Tibial nerve (tissue), 4 donors: Measurements from ENCODE around the gene ABLIM2. TPM values are rescaled to one million over a fixed set of nuclear protein-coding genes. Genes with fewer than 3 reads are reported as not detected.

ENCODE experiments used
- DNase-seq, 2 donors: peaks; one replicate each; pipeline ENCODE4 v3.0.0-alpha.2; 2019; ENCODE audit warnings: low spot score in 2 of 2
- H3K27ac ChIP-seq, 4 donors: fragments of 200-600 bp; sonication (generic) in 3 of 4; one replicate each; pipeline ENCODE4 v1.5.1; 2017 to 2019; ENCODE audit warnings: mild to moderate bottlenecking in 1 of 4
- H3K27me3 ChIP-seq, 2 donors: fragments of 200-600 bp; sonication (generic) in 1 of 2; one replicate each; pipeline versions ENCODE4 v1.5.1 to v1.6.0; 2017 to 2019
- H3K36me3 ChIP-seq, 3 donors: fragments of 200-600 bp; sonication (generic); one replicate each; pipeline ENCODE4 v1.5.1; 2018 to 2019
- H3K4me1 ChIP-seq, 4 donors: fragments of 200-600 bp; sonication (generic) in 3 of 4; one replicate each; pipeline ENCODE4 v1.5.1; 2017 to 2019
- H3K4me3 ChIP-seq, 4 donors: fragments of 200-600 bp; sonication (generic) in 3 of 4; one replicate each; pipeline ENCODE4 v1.5.1; 2017 to 2019; ENCODE audit warnings: mild to moderate bottlenecking in 1 of 4, moderate library complexity in 1 of 4
- H3K9me3 ChIP-seq, 4 donors: fragments of 200-600 bp; sonication (generic) in 3 of 4; one replicate each; pipeline ENCODE4 v1.5.1; 2017 to 2019
- EP300 ChIP-seq, 2 donors: sonication (generic); formaldehyde crosslinking; IDR thresholded peaks; one replicate each; pipeline ENCODE4 v1.6.1; 2017; ENCODE audit warnings: antibody characterized with exemption in 2 of 2, mild to moderate bottlenecking in 1 of 2
- POLR2A ChIP-seq, 2 donors: fragments of 450-650 bp; IDR thresholded peaks; one replicate each; pipeline ENCODE4 v1.6.1; 2017; ENCODE audit warnings: antibody characterized with exemption in 2 of 2, mild to moderate bottlenecking in 2 of 2, moderate library complexity in 2 of 2
- WGBS, 2 donors: methylation state at CpG; one replicate each; pipeline ENCODE4 v1.1.5; 2018; 5-methylcytosine and 5-hydroxymethylcytosine counted together
- total RNA-seq, 4 donors: library from RNA; depleted of rRNA; stranded (reverse); fragments of >200 nt; gene quantifications; one replicate each; pipeline ENCODE4 v1.1.0, GENCODE V29; 2016
- TF ChIP-seq, protein P1 (sequence below), 5 experiments: fragments of 200-600 bp in 3 of 5; fragments of 450-650 bp in 2 of 5; sonication (generic) in 3 of 5; IDR thresholded peaks; one replicate each; pipeline ENCODE4 v1.5.1; 2016 to 2019; ENCODE audit warnings: antibody characterized with exemption in 5 of 5, mild to moderate bottlenecking in 3 of 5, moderate library complexity in 2 of 5

The ABLIM2 gene
- total RNA-seq, 4 donors from 2014 or later: 29.1 to 125 (median 41.7) TPM

- Histone ChIP-seq H3K27ac (peak overlapping the region in 1 of 4 donors; percentile 46), H3K9me3 (no peaks in the 10 kb centered on the region), H3K4me1 (peaks cover 0 to 47% (median 13%) of the 10 kb centered on the region in 4 donors), H3K36me3 (no peaks in the 10 kb centered on the region), H3K4me3 (no peak overlapping the region), H3K27me3 (no peaks in the 10 kb centered on the region)
- no peak for DNase-seq
- TF ChIP-seq POLR2A (IDR thresholded peaks at IDR 0.05): no peak
- TF ChIP-seq EP300 (IDR thresholded peaks at IDR 0.05): no peak
- TF ChIP-seq, protein P1, sequence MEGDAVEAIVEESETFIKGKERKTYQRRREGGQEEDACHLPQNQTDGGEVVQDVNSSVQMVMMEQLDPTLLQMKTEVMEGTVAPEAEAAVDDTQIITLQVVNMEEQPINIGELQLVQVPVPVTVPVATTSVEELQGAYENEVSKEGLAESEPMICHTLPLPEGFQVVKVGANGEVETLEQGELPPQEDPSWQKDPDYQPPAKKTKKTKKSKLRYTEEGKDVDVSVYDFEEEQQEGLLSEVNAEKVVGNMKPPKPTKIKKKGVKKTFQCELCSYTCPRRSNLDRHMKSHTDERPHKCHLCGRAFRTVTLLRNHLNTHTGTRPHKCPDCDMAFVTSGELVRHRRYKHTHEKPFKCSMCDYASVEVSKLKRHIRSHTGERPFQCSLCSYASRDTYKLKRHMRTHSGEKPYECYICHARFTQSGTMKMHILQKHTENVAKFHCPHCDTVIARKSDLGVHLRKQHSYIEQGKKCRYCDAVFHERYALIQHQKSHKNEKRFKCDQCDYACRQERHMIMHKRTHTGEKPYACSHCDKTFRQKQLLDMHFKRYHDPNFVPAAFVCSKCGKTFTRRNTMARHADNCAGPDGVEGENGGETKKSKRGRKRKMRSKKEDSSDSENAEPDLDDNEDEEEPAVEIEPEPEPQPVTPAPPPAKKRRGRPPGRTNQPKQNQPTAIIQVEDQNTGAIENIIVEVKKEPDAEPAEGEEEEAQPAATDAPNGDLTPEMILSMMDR (IDR thresholded peaks at IDR 0.05): no peak
- 75 to 83% methylated on average over 5 of the region's 5 CpGs for WGBS, 2 donors
Measured at GRCh38 chr4:7964459-7964858, 194.2 kb downstream of the ABLIM2 start.

GRCh38 chr4:7963691-7964090, 194.9 kb downstream of the ABLIM2 start:
- Histone ChIP-seq H3K36me3 (no peaks in the 10 kb centered on the region), H3K9me3 (no peaks in the 10 kb centered on the region), H3K4me1 (peaks cover 0 to 39% (median 13%) of the 10 kb centered on the region in 4 donors), H3K27me3 (no peaks in the 10 kb centered on the region), H3K27ac (no peak overlapping the region), H3K4me3 (no peak overlapping the region)
- no peak for DNase-seq
- TF ChIP-seq, protein P1 (IDR thresholded peaks at IDR 0.05): no peak
- no peak for TF ChIP-seq EP300 (IDR thresholded peaks at IDR 0.05)
- no peak for TF ChIP-seq POLR2A (IDR thresholded peaks at IDR 0.05)
- 90 to 93% methylated on average over 12 of the region's 12 CpGs for WGBS, 2 donors

DNA sequence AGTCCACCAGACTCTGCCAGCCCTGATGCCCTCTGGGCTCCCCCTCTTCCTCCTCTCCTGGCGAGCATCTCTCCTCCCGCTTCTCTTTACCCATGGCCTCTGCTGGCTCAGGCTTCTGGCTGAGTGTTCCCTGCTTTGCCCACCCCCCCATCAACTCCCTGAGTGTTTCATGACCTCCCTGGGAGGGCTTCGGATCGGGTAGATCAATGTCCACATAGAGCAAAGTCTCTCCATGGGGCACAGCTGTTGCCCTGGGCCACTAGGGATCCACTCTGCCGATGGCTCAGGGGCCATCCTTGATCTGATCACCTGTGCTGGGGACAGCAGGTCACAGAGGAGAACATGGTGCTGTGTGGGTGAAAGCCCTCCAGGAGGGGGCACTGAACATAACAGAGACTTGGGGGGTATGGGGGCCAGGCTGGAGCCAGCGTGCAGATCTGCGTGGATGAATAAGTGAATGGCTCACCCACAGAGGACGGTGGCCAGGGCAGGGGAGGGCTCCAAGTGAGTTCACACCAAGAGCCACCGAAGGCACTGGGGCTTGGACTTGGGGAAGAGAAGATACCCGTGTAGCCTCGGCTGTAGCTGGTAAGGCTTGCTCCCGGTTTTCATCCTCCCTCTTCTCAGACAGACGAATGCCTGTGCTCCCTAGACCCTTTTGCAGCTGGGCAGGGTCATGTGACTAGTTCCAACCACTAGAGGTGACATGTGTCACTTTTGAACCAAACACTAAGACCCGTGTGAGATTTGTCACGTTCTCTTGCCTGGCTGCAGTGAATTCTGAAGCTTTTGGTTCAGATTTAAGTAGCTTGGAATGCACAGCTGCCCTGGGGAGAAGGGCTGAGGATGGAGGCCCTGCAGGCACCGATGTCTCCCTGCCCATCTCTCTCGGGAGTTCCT, 195.8 kb downstream of the ABLIM2 start:
- WGBS, 2 donors: 71 to 76% methylated on average over 17 of the region's 17 CpGs
- H3K4me3 ChIP-seq: no peak overlapping the region
- H3K27me3 ChIP-seq: no peaks in the 10 kb centered on the region
- TF ChIP-seq POLR2A (IDR thresholded peaks at IDR 0.05) (no peak), EP300 (IDR thresholded peaks at IDR 0.05) (no peak)
- TF ChIP-seq, protein P1 (IDR thresholded peaks at IDR 0.05): no peak
- H3K4me1 ChIP-seq: peaks cover 0 to 33% (median 13%) of the 10 kb centered on the region in 4 donors
- no peaks in the 10 kb centered on the region for H3K36me3 ChIP-seq
- no peak for DNase-seq
- H3K27ac ChIP-seq: no peak overlapping the region
- no peaks in the 10 kb centered on the region for H3K9me3 ChIP-seq

- Histone ChIP-seq H3K4me1 (peaks cover 0 to 37% (median 9%) of the 10 kb centered on the region in 4 donors), H3K4me3 (no peak overlapping the region), H3K9me3 (no peaks in the 10 kb centered on the region), H3K36me3 (no peaks in the 10 kb centered on the region), H3K27ac (peak overlapping the region in 2 of 4 donors; percentile 32 to 58), H3K27me3 (no peaks in the 10 kb centered on the region)
- TF ChIP-seq EP300 (IDR thresholded peaks at IDR 0.05) (peak in 1 of 2 donors; percentile 20), POLR2A (IDR thresholded peaks at IDR 0.05) (no peak)
- TF ChIP-seq, protein P1 (IDR thresholded peaks at IDR 0.05): no peak
- DNase-seq: no peak
- 44 to 53% methylated on average over 19 of the region's 19 CpGs for WGBS, 2 donors
Measured at GRCh38 chr4:7960790-7961655, 197.6 kb downstream of the ABLIM2 start.
